WTC11 (cell line): ENCODE data around the gene TRMT112. TPM values are rescaled to one million over a fixed set of nuclear protein-coding genes. Genes with fewer than 3 reads are reported as not detected.

Experiments
- ATAC-seq: fragments of 200-7000 bp; cut with Tn5 transposase; 2 replicates; pipeline ENCODE4 v1.10.0; 2021; ENCODE audit warnings: mild to moderate bottlenecking, moderate library complexity
- CTCF ChIA-PET: fragments of 300-600 bp; sonication (Branson Sonifier 250); formaldehyde crosslinking; loops from one replicate; lab custom pipeline; 2021; ENCODE audit warnings: antibody characterized with exemption; lab: Charles Lee
- POLR2A ChIA-PET: fragments of 350-600 bp; sonication (Branson Sonifier 250); formaldehyde crosslinking; loops from one replicate; lab custom pipeline; 2021; ENCODE audit warnings: antibody characterized with exemption; lab: Charles Lee
- DNase-seq: peaks from one replicate; pipeline ENCODE4 v3.0.0; 2021; ENCODE audit warnings: low spot score
- H3K27ac Mint-ChIP-seq: 2 replicates; pipeline ENCODE4 v1.8.0; 2021; ENCODE audit warnings: mixed read lengths
- H3K27me3 Mint-ChIP-seq: 2 replicates; pipeline ENCODE4 v1.8.0; 2021; ENCODE audit warnings: low read depth, mild to moderate bottlenecking, moderate library complexity, mixed read lengths
- H3K36me3 Mint-ChIP-seq: 2 replicates; pipeline ENCODE4 v1.8.0; 2021; ENCODE audit warnings: mixed read lengths
- H3K4me1 Mint-ChIP-seq: 2 replicates; pipeline ENCODE4 v1.8.0; 2022; ENCODE audit warnings: mixed read lengths
- H3K4me3 Mint-ChIP-seq: 2 replicates; pipeline ENCODE4 v1.8.0; 2021; ENCODE audit warnings: mild to moderate bottlenecking, moderate library complexity, mixed read lengths
- H3K9me3 Mint-ChIP-seq: 2 replicates; pipeline ENCODE4 v1.8.0; 2021; ENCODE audit warnings: mixed read lengths
- AR ChIP-seq: fragments of 250-450 bp; sonication (Bioruptor Pico); IDR thresholded peaks from 2 replicates; pipeline ENCODE4 v1.9.0; 2021; ENCODE audit warnings: mild to moderate bottlenecking
- GABPB1 ChIP-seq: sonication (generic); formaldehyde crosslinking; IDR thresholded peaks from 2 replicates; pipeline ENCODE4 v1.8.1; 2023; ENCODE audit warnings: mild to moderate bottlenecking, missing genetic modification reagents
- GRHL2 ChIP-seq: fragments of 250-450 bp; sonication (Bioruptor Pico); IDR thresholded peaks from 2 replicates; pipeline ENCODE4 v1.8.0; 2022; ENCODE audit warnings: mild to moderate bottlenecking, moderate library complexity; ENCODE audit not compliant: insufficient replicate concordance, severe bottlenecking
- IRF1 ChIP-seq: sonication (generic); formaldehyde crosslinking; IDR thresholded peaks from 2 replicates; pipeline ENCODE4 v1.8.0; 2023; ENCODE audit warnings: missing genetic modification reagents
- JAZF1 ChIP-seq: fragments of 250-450 bp; sonication (Bioruptor Pico); IDR thresholded peaks from 2 replicates; pipeline ENCODE4 v1.9.0; 2021; ENCODE audit warnings: moderate library complexity, mild to moderate bottlenecking, inconsistent platforms
- JUN ChIP-seq: sonication (generic); formaldehyde crosslinking; IDR thresholded peaks from 2 replicates; pipeline ENCODE4 v1.8.0; 2023; ENCODE audit warnings: mild to moderate bottlenecking, missing genetic modification reagents
- MYBL2 ChIP-seq: sonication (generic); formaldehyde crosslinking; IDR thresholded peaks from 2 replicates; pipeline ENCODE4 v1.8.1; 2023; ENCODE audit warnings: mild to moderate bottlenecking, moderate library complexity, missing genetic modification reagents
- NFE2L1 ChIP-seq: sonication (generic); formaldehyde crosslinking; IDR thresholded peaks from 2 replicates; pipeline ENCODE4 v1.8.1; 2023; ENCODE audit warnings: missing genetic modification reagents
- SMAD3 ChIP-seq: sonication (generic); formaldehyde crosslinking; IDR thresholded peaks from 2 replicates; pipeline ENCODE4 v1.8.0; 2022; ENCODE audit warnings: missing genetic modification reagents, mild to moderate bottlenecking, borderline replicate concordance
- STAT6 ChIP-seq: sonication (generic); formaldehyde crosslinking; conservative IDR thresholded peaks from 2 replicates; pipeline ENCODE4 v1.8.1; 2023; ENCODE audit warnings: mild to moderate bottlenecking, low read depth, missing genetic modification reagents, moderate library complexity
- ZBTB21 ChIP-seq: sonication (generic); formaldehyde crosslinking; IDR thresholded peaks from 2 replicates; pipeline ENCODE4 v1.8.1; 2023; ENCODE audit warnings: mild to moderate bottlenecking, missing genetic modification reagents, borderline replicate concordance
- ZNF138 ChIP-seq: sonication (generic); formaldehyde crosslinking; conservative IDR thresholded peaks from 2 replicates; pipeline ENCODE4 v1.8.1; 2022; ENCODE audit warnings: mild to moderate bottlenecking, moderate library complexity, missing genetic modification reagents
- ZNF219 ChIP-seq: sonication (generic); formaldehyde crosslinking; IDR thresholded peaks from 2 replicates; pipeline ENCODE4 v1.8.0; 2023; ENCODE audit warnings: missing genetic modification reagents, mild to moderate bottlenecking, borderline replicate concordance
- ZNF232 ChIP-seq: sonication (generic); formaldehyde crosslinking; IDR thresholded peaks from 2 replicates; pipeline ENCODE4 v1.8.0; 2022; ENCODE audit warnings: mild to moderate bottlenecking, missing genetic modification reagents
- ZNF317 ChIP-seq: sonication (generic); formaldehyde crosslinking; IDR thresholded peaks from 2 replicates; pipeline ENCODE4 v1.8.1; 2023; ENCODE audit warnings: low read depth, mild to moderate bottlenecking, moderate library complexity, missing genetic modification reagents, borderline replicate concordance
- ZNF671 ChIP-seq: fragments of 250-450 bp; sonication (Bioruptor Pico); IDR thresholded peaks from 2 replicates; pipeline ENCODE4 v1.8.0; 2021; ENCODE audit warnings: mild to moderate bottlenecking
- total RNA-seq: library from RNA; stranded (reverse); gene quantifications from 3 replicates; pipeline ENCODE4 v1.2.3, GENCODE V29; 2021
- TF ChIP-seq, protein P1 (sequence below): fragments of 250-450 bp; sonication (Bioruptor Pico); IDR thresholded peaks from 2 replicates; pipeline ENCODE4 v2.1.2; 2022; ENCODE audit warnings: mild to moderate bottlenecking, moderate library complexity
- TF ChIP-seq, protein P2 (sequence below): fragments of 200-600 bp; IDR thresholded peaks from 2 replicates; pipeline ENCODE4 v1.8.0; 2022; ENCODE audit warnings: antibody characterized with exemption

Gene TRMT112
- total RNA-seq, 1 experiment from 2014 or later = 285 TPM

GRCh38 chr11:64268025-64268892 lies 49.1 kb downstream of the TRMT112 start:
- ChIA-PET POLR2A (interaction anchor here (0.6 to 3.9 kb wide), 10 partner anchors 12 to 84 kb away, joined by 3 to 25 read pairs (median 5); partner anchors contain the start of genes FKBP2, PLCB3, PPP1R14B and PRDX5), CTCF (interaction anchor here (0.5 to 6.2 kb wide), 15 partner anchors 10 to 129 kb away, joined by 3 to 75 read pairs (median 7); partner anchors contain the start of genes BAD, CATSPERZ, ESRRA and FKBP2)
- Mint-ChIP-seq H3K27me3 (no peaks in the 10 kb centered on the region), H3K27ac (peak overlapping the region; percentile 99), H3K36me3 (peaks cover 17% of the 10 kb centered on the region), H3K9me3 (no peaks in the 10 kb centered on the region), H3K4me3 (peak overlapping the region; percentile 99), H3K4me1 (peaks cover 16% of the 10 kb centered on the region)
- no peak for TF ChIP-seq ZNF219
- TF ChIP-seq ZNF317 = no peak
- TF ChIP-seq, protein P1, sequence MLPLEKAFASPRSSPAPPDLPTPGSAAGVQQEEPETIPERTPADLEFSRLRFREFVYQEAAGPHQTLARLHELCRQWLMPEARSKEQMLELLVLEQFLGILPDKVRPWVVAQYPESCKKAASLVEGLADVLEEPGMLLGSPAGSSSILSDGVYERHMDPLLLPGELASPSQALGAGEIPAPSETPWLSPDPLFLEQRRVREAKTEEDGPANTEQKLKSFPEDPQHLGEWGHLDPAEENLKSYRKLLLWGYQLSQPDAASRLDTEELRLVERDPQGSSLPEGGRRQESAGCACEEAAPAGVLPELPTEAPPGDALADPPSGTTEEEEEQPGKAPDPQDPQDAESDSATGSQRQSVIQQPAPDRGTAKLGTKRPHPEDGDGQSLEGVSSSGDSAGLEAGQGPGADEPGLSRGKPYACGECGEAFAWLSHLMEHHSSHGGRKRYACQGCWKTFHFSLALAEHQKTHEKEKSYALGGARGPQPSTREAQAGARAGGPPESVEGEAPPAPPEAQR = no peak
- no peak for TF ChIP-seq NFE2L1 (CRISPR knock-in tag)
- TF ChIP-seq SMAD3 (CRISPR knock-in tag) = no peak
- TF ChIP-seq JUN (CRISPR knock-in tag) = no peak
- TF ChIP-seq, protein P2, sequence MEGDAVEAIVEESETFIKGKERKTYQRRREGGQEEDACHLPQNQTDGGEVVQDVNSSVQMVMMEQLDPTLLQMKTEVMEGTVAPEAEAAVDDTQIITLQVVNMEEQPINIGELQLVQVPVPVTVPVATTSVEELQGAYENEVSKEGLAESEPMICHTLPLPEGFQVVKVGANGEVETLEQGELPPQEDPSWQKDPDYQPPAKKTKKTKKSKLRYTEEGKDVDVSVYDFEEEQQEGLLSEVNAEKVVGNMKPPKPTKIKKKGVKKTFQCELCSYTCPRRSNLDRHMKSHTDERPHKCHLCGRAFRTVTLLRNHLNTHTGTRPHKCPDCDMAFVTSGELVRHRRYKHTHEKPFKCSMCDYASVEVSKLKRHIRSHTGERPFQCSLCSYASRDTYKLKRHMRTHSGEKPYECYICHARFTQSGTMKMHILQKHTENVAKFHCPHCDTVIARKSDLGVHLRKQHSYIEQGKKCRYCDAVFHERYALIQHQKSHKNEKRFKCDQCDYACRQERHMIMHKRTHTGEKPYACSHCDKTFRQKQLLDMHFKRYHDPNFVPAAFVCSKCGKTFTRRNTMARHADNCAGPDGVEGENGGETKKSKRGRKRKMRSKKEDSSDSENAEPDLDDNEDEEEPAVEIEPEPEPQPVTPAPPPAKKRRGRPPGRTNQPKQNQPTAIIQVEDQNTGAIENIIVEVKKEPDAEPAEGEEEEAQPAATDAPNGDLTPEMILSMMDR = no peak
- TF ChIP-seq AR (CRISPR knock-in tag) = no peak
- no peak for TF ChIP-seq GABPB1 (CRISPR knock-in tag)
- TF ChIP-seq MYBL2 = no peak
- no peak for TF ChIP-seq STAT6
- TF ChIP-seq ZNF671 (CRISPR knock-in tag) = no peak
- TF ChIP-seq GRHL2 (CRISPR knock-in tag) = no peak
- no peak for TF ChIP-seq ZBTB21 (CRISPR knock-in tag)
- TF ChIP-seq ZNF138 (CRISPR knock-in tag) = no peak
- TF ChIP-seq IRF1 (CRISPR knock-in tag) = no peak
- TF ChIP-seq ZNF232 (CRISPR knock-in tag) = no peak
- no peak for TF ChIP-seq JAZF1 (CRISPR knock-in tag)
- ATAC-seq = no peak
- DNase-seq = no peak
